Neuronal stem cell (in vitro differentiated cells): Measurements from ENCODE around the gene ZXDC.

Experiments used
- DNase-seq: peaks from one replicate; pipeline ENCODE4 v3.0.0-alpha.2; 2013; ENCODE audit warnings: low spot score
- H2AFZ ChIP-seq: one replicate; pipeline ENCODE4 v1.6.1; 2013; ENCODE audit warnings: mild to moderate bottlenecking, low read length, inconsistent platforms
- H2AK5ac ChIP-seq: 2 replicates; pipeline ENCODE4 v1.6.1; 2013; ENCODE audit warnings: low read depth, mild to moderate bottlenecking, inconsistent platforms, low read length, moderate library complexity, mixed read lengths
- H2BK120ac ChIP-seq: 2 replicates; pipeline ENCODE4 v1.6.1; 2013; ENCODE audit warnings: low read depth, mild to moderate bottlenecking, inconsistent platforms, low read length, moderate library complexity, mixed read lengths
- H2BK12ac ChIP-seq: one replicate; pipeline ENCODE4 v1.6.1; 2013; ENCODE audit warnings: low read length, inconsistent platforms
- H2BK15ac ChIP-seq: 2 replicates; pipeline ENCODE4 v1.6.1; 2013; ENCODE audit warnings: mild to moderate bottlenecking, low read length, inconsistent platforms, mixed read lengths
- H2BK5ac ChIP-seq: one replicate; pipeline ENCODE4 v1.6.1; 2013; ENCODE audit warnings: inconsistent platforms, mild to moderate bottlenecking, low read length, moderate library complexity
- H3K14ac ChIP-seq: one replicate; pipeline ENCODE4 v1.6.1; 2013; ENCODE audit warnings: low read length, inconsistent platforms
- H3K18ac ChIP-seq: 2 replicates; pipeline ENCODE4 v1.6.1; 2013; ENCODE audit warnings: low read length, inconsistent platforms
- H3K23ac ChIP-seq: 2 replicates; pipeline ENCODE4 v1.6.1; 2013; ENCODE audit warnings: low read depth, mild to moderate bottlenecking, mixed read lengths, low read length, inconsistent platforms; ENCODE audit not compliant: poor library complexity
- H3K27ac ChIP-seq: replicated peaks from 3 replicates; pipeline ENCODE4 v1.5.1; 2013; ENCODE audit warnings: low read length, inconsistent platforms
- H3K27me3 ChIP-seq, 3 experiments: 2 replicates each; pipeline ENCODE4 v1.6.1; 2013; ENCODE audit warnings: low read length in 3 of 3, mild to moderate bottlenecking in 2 of 3, inconsistent platforms in 1 of 3, low read depth in 1 of 3, mixed read lengths in 1 of 3, moderate library complexity in 1 of 3; ENCODE audit not compliant: control insufficient read depth in 3 of 3, insufficient read depth in 3 of 3
- H3K36me3 ChIP-seq, 2 donors: replicated peaks in 1 of 2; 2 replicates each; pipeline ENCODE4 v1.6.1; 2013; ENCODE audit warnings: low read length in 2 of 2; ENCODE audit not compliant: control insufficient read depth in 2 of 2, insufficient read depth in 2 of 2
- H3K4ac ChIP-seq: 2 replicates; pipeline ENCODE4 v1.6.1; 2013; ENCODE audit warnings: inconsistent platforms, mild to moderate bottlenecking, low read length, moderate library complexity
- H3K4me1 ChIP-seq, 2 donors: 1 replicate in 1 of 2; 2 replicates in 1 of 2; pipeline ENCODE4 v1.6.1; 2013; ENCODE audit warnings: low read length in 2 of 2, low read depth in 1 of 2; ENCODE audit not compliant: control insufficient read depth in 2 of 2, insufficient read depth in 1 of 2
- H3K4me2 ChIP-seq: one replicate; pipeline ENCODE4 v1.6.1; 2013; ENCODE audit warnings: mild to moderate bottlenecking, low read length, inconsistent platforms; ENCODE audit not compliant: insufficient read depth, poor library complexity, severe bottlenecking
- H3K4me3 ChIP-seq, 2 donors: 2 replicates each; pipeline ENCODE4 v1.5.1; 2013; ENCODE audit warnings: low read length in 2 of 2, mild to moderate bottlenecking in 2 of 2, inconsistent platforms in 1 of 2, moderate library complexity in 1 of 2
- H3K79me1 ChIP-seq: one replicate; pipeline ENCODE4 v1.6.1; 2013; ENCODE audit warnings: low read depth, mild to moderate bottlenecking, inconsistent platforms, low read length, moderate library complexity
- H3K9ac ChIP-seq: one replicate; pipeline ENCODE4 v1.6.1; 2013; ENCODE audit warnings: mild to moderate bottlenecking, low read depth, low read length, inconsistent platforms; ENCODE audit not compliant: poor library complexity
- H3K9me3 ChIP-seq, 2 donors: replicated peaks in 1 of 2; 2 replicates each; pipeline versions ENCODE3 to v1.6.1; 2013; ENCODE audit warnings: low read length in 2 of 2, mild to moderate bottlenecking in 2 of 2, inconsistent platforms in 1 of 2, low read depth in 1 of 2, mixed read lengths in 1 of 2, moderate library complexity in 1 of 2; ENCODE audit not compliant: control insufficient read depth in 2 of 2, insufficient read depth in 1 of 2
- H4K8ac ChIP-seq: one replicate; pipeline ENCODE4 v1.6.1; 2013; ENCODE audit warnings: low read depth, mild to moderate bottlenecking, inconsistent platforms, low read length, moderate library complexity
- H4K91ac ChIP-seq: one replicate; pipeline ENCODE4 v1.6.1; 2013; ENCODE audit warnings: low read length, low read depth, mild to moderate bottlenecking, inconsistent platforms; ENCODE audit not compliant: poor library complexity
- WGBS, 2 donors: extraction: QIAGEN DNeasy Blood & Tissue Kit; methylation state at CpG; one replicate each; pipeline ENCODE4 v1.1.7; 2013; ENCODE audit warnings: missing lambda C conversion rate in 2 of 2, mixed read lengths in 1 of 2; ENCODE audit not compliant: insufficient read length in 2 of 2, insufficient replicate concordance in 1 of 2; ENCODE audit errors: extremely low coverage in 2 of 2; 5-methylcytosine and 5-hydroxymethylcytosine counted together

Gene ZXDC

DNA sequence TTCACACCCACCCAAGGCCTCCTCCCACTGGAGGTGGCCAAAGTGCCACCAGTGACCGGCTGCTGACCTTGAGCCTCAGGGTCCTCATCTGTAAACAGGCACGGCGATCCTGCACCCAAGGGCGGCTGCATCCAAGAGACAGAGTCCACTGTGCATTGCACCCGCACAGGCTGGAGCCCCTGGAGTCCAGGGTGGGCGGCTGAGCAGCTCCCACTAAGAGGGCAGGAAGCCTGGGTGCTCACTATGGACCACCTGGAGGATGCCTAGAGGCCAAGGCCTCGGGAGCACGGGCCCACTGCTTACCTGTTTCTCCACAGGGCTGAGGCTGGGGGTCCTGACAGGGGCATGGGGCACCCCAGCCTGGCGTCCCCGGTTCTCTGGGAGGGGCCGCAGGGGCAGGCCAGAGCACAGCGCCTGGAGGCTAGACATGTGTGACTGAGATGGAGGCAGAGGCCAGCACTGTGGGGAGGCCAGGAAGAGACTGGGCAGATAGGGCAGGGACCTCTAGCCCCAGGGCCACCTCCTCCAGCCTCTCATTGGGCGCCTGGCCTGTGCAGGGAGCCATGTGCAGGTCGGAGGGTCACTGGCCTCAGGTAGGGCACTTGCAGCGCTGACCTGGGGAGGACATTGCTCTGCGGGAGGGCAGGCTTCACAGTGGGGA, 41.7 kb upstream of the ZXDC start, which contains the start of gene UROC1:
Gene UROC1 (minus strand): TSS at position 483 of the 661 bp plus-strand sequence. CDS start 54 bp downstream, at position 429.
- Histone ChIP-seq H3K4me2 (no peak within 1 kb of the TSS), H2AFZ (no peak within 1 kb of the TSS), H2BK5ac (peak within 1 kb of the TSS; percentile 59), H3K4me1 (peaks cover 4 to 15% of the 10 kb centered on the region in 2 donors), H3K18ac (peak within 1 kb of the TSS; percentile 81), H3K4me3 (no peak within 1 kb of the TSS), H3K14ac (peak within 1 kb of the TSS; percentile 23), H3K9me3 (no peaks in the 10 kb centered on the region), H3K4ac (peak within 1 kb of the TSS; percentile 45), H3K79me1 (no peaks in the 10 kb centered on the region), H3K27me3 (peaks cover 0 to 48% (median under 1%) of the 10 kb centered on the region in 3 experiments), H2BK15ac (peak within 1 kb of the TSS; percentile 68), H3K23ac (peak within 1 kb of the TSS; percentile 69), H4K8ac (no peak within 1 kb of the TSS), H2AK5ac (peak within 1 kb of the TSS; percentile 44), H3K27ac (no peak within 1 kb of the TSS), H3K36me3 (no peaks in the 10 kb centered on the region), H3K9ac (no peak within 1 kb of the TSS), H4K91ac (no peak within 1 kb of the TSS), H2BK120ac (peak within 1 kb of the TSS; percentile 53), H2BK12ac (peak within 1 kb of the TSS; percentile 58)
- DNase-seq: no peak
- no CpG with 5 or more reads among the region's 16 CpGs for WGBS, 2 donors

DNA sequence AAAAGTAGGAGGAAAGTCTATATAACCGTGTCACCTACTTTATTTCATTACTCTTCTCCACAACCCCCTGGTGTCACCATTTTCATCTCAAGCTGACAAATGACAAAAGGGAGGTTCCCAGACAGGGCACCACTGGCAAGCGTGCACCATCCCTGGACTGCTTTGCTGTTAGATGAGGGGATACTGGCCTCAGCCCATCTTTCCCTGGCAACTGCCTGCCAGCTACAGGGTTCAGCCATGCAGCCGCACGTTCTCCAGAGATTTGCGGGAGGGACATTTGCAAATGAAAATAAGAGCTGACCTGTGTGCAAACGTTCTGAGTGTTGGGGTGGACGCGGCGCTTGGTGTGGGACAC, 41.2 kb upstream of the ZXDC start:
- Histone ChIP-seq H4K91ac (no peak overlapping the region), H3K36me3 (no peaks in the 10 kb centered on the region), H2BK12ac (peak overlapping the region; percentile 58), H2BK5ac (peak overlapping the region; percentile 59), H3K27me3 (peaks cover 0 to 50% (median 0%) of the 10 kb centered on the region in 3 experiments), H3K14ac (no peak overlapping the region), H4K8ac (no peak overlapping the region), H3K9ac (no peak overlapping the region), H3K23ac (no peak overlapping the region), H3K4me1 (peaks cover 4 to 17% of the 10 kb centered on the region in 2 donors), H3K27ac (no peak overlapping the region), H2AK5ac (peak overlapping the region; percentile 44), H3K79me1 (no peaks in the 10 kb centered on the region), H3K4me3 (no peak overlapping the region), H3K9me3 (no peaks in the 10 kb centered on the region), H2BK120ac (no peak overlapping the region), H2BK15ac (peak overlapping the region; percentile 68), H2AFZ (no peak overlapping the region), H3K4ac (no peak overlapping the region), H3K18ac (peak overlapping the region; percentile 81), H3K4me2 (no peak overlapping the region)
- no CpG with 5 or more reads among the region's 9 CpGs for WGBS, 2 donors
- no peak for DNase-seq

DNA sequence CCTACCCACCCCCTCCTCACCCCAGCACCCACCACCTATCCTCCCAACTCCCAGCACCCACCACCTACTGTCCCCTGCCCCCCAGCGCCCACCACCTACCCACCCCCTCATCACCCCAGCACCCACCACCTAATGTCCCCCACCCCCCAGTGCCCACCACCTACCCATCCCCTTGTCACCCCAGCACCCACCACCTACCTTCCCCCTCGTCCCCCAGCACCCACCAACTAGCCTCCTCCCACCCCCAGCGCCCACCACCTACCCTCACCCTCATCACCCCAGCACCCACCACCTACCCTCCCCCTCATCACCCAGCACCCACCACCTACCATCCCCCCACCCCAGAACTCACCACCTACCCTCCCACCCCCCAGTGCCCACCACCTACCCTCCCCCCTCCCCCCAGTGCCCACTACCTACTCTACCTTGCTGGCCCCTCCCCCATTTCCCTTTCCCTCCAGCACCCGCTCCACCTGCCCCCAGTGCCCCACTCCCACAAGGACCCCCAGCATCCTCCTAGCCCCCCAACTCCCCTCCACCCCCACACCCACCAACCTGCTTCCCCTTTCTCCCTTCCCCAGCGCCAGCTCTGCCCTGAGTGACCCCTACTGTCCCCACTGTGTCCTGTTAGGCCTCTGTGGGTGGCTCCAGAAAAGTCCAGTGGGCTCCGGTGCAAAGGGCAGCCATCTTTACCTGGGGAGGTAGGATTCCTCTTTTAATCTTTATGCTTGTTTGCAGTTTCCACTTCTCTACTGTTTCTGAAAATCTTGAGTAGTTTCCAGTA, 40.7 kb upstream of the ZXDC start:
- Histone ChIP-seq H2BK15ac (no peak overlapping the region), H2AK5ac (peak overlapping the region; percentile 44), H3K9ac (no peak overlapping the region), H3K79me1 (no peaks in the 10 kb centered on the region), H3K36me3 (no peaks in the 10 kb centered on the region), H4K91ac (no peak overlapping the region), H3K4me1 (peaks cover 4 to 17% of the 10 kb centered on the region in 2 donors), H3K23ac (no peak overlapping the region), H3K14ac (no peak overlapping the region), H2BK5ac (peak overlapping the region; percentile 59), H2BK120ac (no peak overlapping the region), H2BK12ac (no peak overlapping the region), H3K27me3 (peaks cover 0 to 47% (median 0%) of the 10 kb centered on the region in 3 experiments), H3K4ac (no peak overlapping the region), H4K8ac (no peak overlapping the region), H3K4me3 (no peak overlapping the region), H3K18ac (no peak overlapping the region), H3K27ac (no peak overlapping the region), H3K9me3 (no peaks in the 10 kb centered on the region), H2AFZ (no peak overlapping the region), H3K4me2 (no peak overlapping the region)
- DNase-seq: no peak
- no CpG with 5 or more reads among the region's 6 CpGs for WGBS, 2 donors

- Histone ChIP-seq H2BK120ac (no peak overlapping the region), H4K91ac (no peak overlapping the region), H3K23ac (no peak overlapping the region), H3K4me2 (no peak overlapping the region), H3K4ac (peak overlapping the region; percentile 80), H3K9ac (no peak overlapping the region), H2BK5ac (no peak overlapping the region), H4K8ac (no peak overlapping the region), H2BK12ac (no peak overlapping the region), H3K36me3 (no peaks in the 10 kb centered on the region), H3K14ac (no peak overlapping the region), H3K9me3 (no peaks in the 10 kb centered on the region), H2AK5ac (peak overlapping the region; percentile 49), H3K27ac (no peak overlapping the region), H3K4me1 (peaks cover 4 to 17% of the 10 kb centered on the region in 2 donors), H3K79me1 (no peaks in the 10 kb centered on the region), H2AFZ (no peak overlapping the region), H3K18ac (peak overlapping the region; percentile 54), H3K27me3 (peaks cover 0 to 57% (median 0%) of the 10 kb centered on the region in 3 experiments), H3K4me3 (no peak overlapping the region), H2BK15ac (no peak overlapping the region)
- DNase-seq: no peak
- WGBS, 2 donors: no CpG with 5 or more reads among the region's 8 CpGs
These were observed 39.5 kb upstream of the ZXDC start for GRCh38 chr3:126515066-126515706.
